Measurements from ENCODE around the gene CERS6. TPM values are rescaled to one million over a fixed set of nuclear protein-coding genes. Genes with fewer than 3 reads are reported as not detected.

The CERS6 gene
- total RNA-seq, 1 experiment from 2014 or later: 17.3 TPM

GRCh38 chr2:168514692-168515091 lies 58.6 kb downstream of the CERS6 start (continued):
- TF ChIP-seq ZMAT4 (CRISPR knock-in tag; IDR thresholded peaks at IDR 0.05) (no peak), GRHL2 (CRISPR knock-in tag; IDR thresholded peaks at IDR 0.05; ENCODE audit: insufficient replicate concordance, severe bottlenecking) (no peak), TP53 (CRISPR knock-in tag; IDR thresholded peaks at IDR 0.05) (no peak), CTCF (IDR thresholded peaks at IDR 0.05) (no peak), SMAD3 (CRISPR knock-in tag; IDR thresholded peaks at IDR 0.05; ENCODE audit: borderline replicate concordance) (no peak), CBFB (CRISPR knock-in tag; IDR thresholded peaks at IDR 0.05; ENCODE audit: low read depth) (no peak)

GRCh38 chr2:168515502-168515901 lies 59.4 kb downstream of the CERS6 start:
- no peak overlapping the region for H3K27ac Mint-ChIP-seq
- no peaks in the 10 kb centered on the region for H3K9me3 Mint-ChIP-seq
- DNase-seq (ENCODE audit: low spot score) (no peak), ATAC-seq (no peak)
- no peaks in the 10 kb centered on the region for H3K36me3 Mint-ChIP-seq
- ChIA-PET POLR2A (no interaction called here), CTCF (no interaction called here)
- TF ChIP-seq NFE2L1 (CRISPR knock-in tag; IDR thresholded peaks at IDR 0.05): no peak
- TF ChIP-seq ATF3 (CRISPR knock-in tag; conservative IDR thresholded peaks at IDR 0.05): no peak
- no peak for TF ChIP-seq ETV6 (CRISPR knock-in tag; IDR thresholded peaks at IDR 0.05)
- TF ChIP-seq KAT7 (CRISPR knock-in tag; IDR thresholded peaks at IDR 0.05; ENCODE audit: borderline replicate concordance): no peak
- TF ChIP-seq MAX (CRISPR knock-in tag; IDR thresholded peaks at IDR 0.05): no peak
- TF ChIP-seq CBFB (CRISPR knock-in tag; IDR thresholded peaks at IDR 0.05; ENCODE audit: low read depth): no peak
- no peak for TF ChIP-seq GRHL2 (CRISPR knock-in tag; IDR thresholded peaks at IDR 0.05; ENCODE audit: insufficient replicate concordance, severe bottlenecking)
- TF ChIP-seq ZBTB43 (CRISPR knock-in tag; IDR thresholded peaks at IDR 0.05): no peak
- no peak for TF ChIP-seq FOXP1 (CRISPR knock-in tag; IDR thresholded peaks at IDR 0.05; ENCODE audit: borderline replicate concordance)
- TF ChIP-seq JUN (CRISPR knock-in tag; IDR thresholded peaks at IDR 0.05): no peak
- no peak for TF ChIP-seq CDX4 (CRISPR knock-in tag; IDR thresholded peaks at IDR 0.05; ENCODE audit: borderline replicate concordance)
- TF ChIP-seq ZNF263 (CRISPR knock-in tag; IDR thresholded peaks at IDR 0.05; ENCODE audit: low read depth): no peak
- TF ChIP-seq E2F5 (CRISPR knock-in tag; IDR thresholded peaks at IDR 0.05): no peak
- TF ChIP-seq ZNF396 (CRISPR knock-in tag; IDR thresholded peaks at IDR 0.05; ENCODE audit: borderline replicate concordance): no peak
- no peak for TF ChIP-seq CTCF (IDR thresholded peaks at IDR 0.05)
- no peaks in the 10 kb centered on the region for H3K27me3 Mint-ChIP-seq (ENCODE audit: low read depth)
- H3K4me1 Mint-ChIP-seq: peaks cover 31% of the 10 kb centered on the region
- H3K4me3 Mint-ChIP-seq: no peak overlapping the region

Data from WTC11 (cell line).